SIG-M5 treated with dmso at 0.1 percent for 504 hours (cell line): ENCODE measurements around the gene CFL1.

ENCODE experiments used
- DNase-seq: peaks from one replicate; lab custom pipeline; 2025; ENCODE audit not compliant: unreplicated experiment; lab: John Stamatoyannopoulos, UW

The CFL1 gene

GRCh38 chr11:65809496-65809895 lies 48.5 kb downstream of the CFL1 start:
- DNase-seq = no peak

DNA sequence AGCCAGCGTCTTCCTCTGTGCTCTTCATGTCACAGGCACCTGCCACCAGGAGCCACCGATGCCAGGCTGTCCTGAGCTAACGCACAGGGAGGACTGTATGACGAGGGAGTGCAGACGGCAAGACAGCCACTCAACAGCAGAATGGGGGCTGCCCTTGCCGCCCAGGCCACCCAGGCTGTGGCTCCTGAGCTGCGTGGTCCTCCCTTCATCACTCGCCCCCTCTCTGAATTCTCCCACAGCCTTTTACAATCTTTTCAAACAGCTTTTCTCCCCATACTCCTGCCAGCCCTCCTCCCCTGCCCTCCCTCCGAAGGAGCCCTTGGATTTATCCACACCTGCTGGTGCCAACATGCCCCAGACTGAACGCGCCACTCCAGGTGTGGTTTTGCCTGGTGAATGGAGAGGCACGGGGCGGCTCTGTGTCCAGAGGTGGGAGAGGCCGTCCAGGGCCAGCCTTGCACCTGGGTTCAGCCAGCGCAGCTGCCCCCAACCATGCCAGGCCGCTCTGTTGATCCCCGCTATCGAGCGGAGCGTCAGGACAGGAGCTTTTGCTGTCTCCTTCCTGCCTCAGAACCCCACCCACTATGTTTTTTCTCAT lies 49.1 kb downstream of the CFL1 start:
- no peak for DNase-seq

- DNase-seq = no peak
These were observed 51.0 kb downstream of the CFL1 start for GRCh38 chr11:65806979-65807378.
